NCI-H2107 treated with DMSO at 0.1 percent for 48 hours (cell line): ENCODE measurements around the gene PCA3.
"Not testable (repeated sequence)": the region's sequence is repeated elsewhere in the genome, so short reads cannot be mapped to it uniquely, and the experiment has no call there.

Experiments
- DNase-seq: peaks from one replicate; lab custom pipeline; 2025; ENCODE audit not compliant: unreplicated experiment; lab: John Stamatoyannopoulos, UW

PCA3 gene

GRCh38 chr9:76764138-76764537, at the start of gene PCA3:
Gene PCA3, plus strand, starts transcription at chr9:76764438.
- DNase-seq = no peak

GRCh38 chr9:76716085-76716672, 48.1 kb upstream of the PCA3 start:
- no peak for DNase-seq

GRCh38 chr9:76717176-76717575, 47.1 kb upstream of the PCA3 start:
- peak; percentile 18 for DNase-seq

- no peak for DNase-seq
Observed at GRCh38 chr9:76717613-76718012, 46.6 kb upstream of the PCA3 start.

- no peak for DNase-seq
Observed at GRCh38 chr9:76718166-76718565, 46.1 kb upstream of the PCA3 start.

- no peak for DNase-seq
Observed at GRCh38 chr9:76720245-76720644, 44.0 kb upstream of the PCA3 start.

- DNase-seq = no peak
Observed at GRCh38 chr9:76725011-76725546, 39.2 kb upstream of the PCA3 start.

GRCh38 chr9:76725885-76726284, 38.4 kb upstream of the PCA3 start:
- DNase-seq = no peak

- DNase-seq = no peak
Observed at GRCh38 chr9:76729116-76729515, 35.1 kb upstream of the PCA3 start.

GRCh38 chr9:76729980-76730737, 34.1 kb upstream of the PCA3 start:
- DNase-seq = no peak

- DNase-seq = no peak
Observed at GRCh38 chr9:76730801-76731200, 33.4 kb upstream of the PCA3 start.

GRCh38 chr9:76732341-76732958, 31.8 kb upstream of the PCA3 start:
- DNase-seq = no peak

- DNase-seq = no peak
Observed at GRCh38 chr9:76733096-76733495, 31.1 kb upstream of the PCA3 start.

- DNase-seq = no peak
Observed at GRCh38 chr9:76734716-76735115, 29.5 kb upstream of the PCA3 start.

- DNase-seq = no peak
Observed at GRCh38 chr9:76737154-76737902, 26.9 kb upstream of the PCA3 start.

GRCh38 chr9:76738402-76738801, 25.8 kb upstream of the PCA3 start:
- no peak for DNase-seq

GRCh38 chr9:76741524-76741923, 22.7 kb upstream of the PCA3 start:
- no peak for DNase-seq

- not testable (repeated sequence) for DNase-seq
Observed at GRCh38 chr9:76742890-76743289, 21.3 kb upstream of the PCA3 start.

- no peak for DNase-seq
Observed at GRCh38 chr9:76743931-76744330, 20.3 kb upstream of the PCA3 start.

- no peak for DNase-seq
Observed at GRCh38 chr9:76744336-76744735, 19.9 kb upstream of the PCA3 start.

GRCh38 chr9:76751001-76751400, 13.2 kb upstream of the PCA3 start:
- DNase-seq = no peak
